Measurements from ENCODE around the gene PHYHIPL.

- TF ChIP-seq CTCF (IDR thresholded peaks at IDR 0.05), result no peak
- TF ChIP-seq POLR2A (IDR thresholded peaks at IDR 0.05), result no peak
Measured at GRCh38 chr10:59289853-59290252, 113.4 kb downstream of the PHYHIPL start.
